Spleen (tissue), 7 donors: ENCODE results near the gene COL4A3.

ENCODE experiments used
- CTCF ChIP-seq, 11 experiments: fragments of 200-600 bp in 7 of 11; fragments of 450-650 bp in 4 of 11; sonication (generic) in 4 of 11; IDR thresholded peaks in 8 of 11; conservative IDR thresholded peaks in 3 of 11; 1 replicate in 7 of 11; 2 replicates in 4 of 11; pipeline versions ENCODE4 v1.4.0 to v1.8.0; 2016 to 2021; ENCODE audit warnings: antibody characterized with exemption in 11 of 11, inconsistent platforms in 4 of 11, mild to moderate bottlenecking in 1 of 11
- POLR2A ChIP-seq, 3 donors: fragments of 450-650 bp; IDR thresholded peaks; one replicate each; pipeline ENCODE4 v1.5.1; 2017; ENCODE audit warnings: antibody characterized with exemption in 3 of 3, mild to moderate bottlenecking in 1 of 3
- POLR2AphosphoS5 ChIP-seq, 3 donors: sonication (generic); formaldehyde crosslinking; IDR thresholded peaks; one replicate each; pipeline ENCODE4 v1.5.1; 2017; ENCODE audit warnings: antibody characterized with exemption in 3 of 3
- donor health status: DM: no; HTN: no; CAD: no; lungs with moderate emphysema.
- donor health status: DM: no; HTN: no; CAD: no.
- donor health status: DM: no; HTN: no; CAD: no.

- no peak for TF ChIP-seq POLR2A (IDR thresholded peaks at IDR 0.05)
- no peak for TF ChIP-seq POLR2AphosphoS5 (IDR thresholded peaks at IDR 0.05)
- no peak for TF ChIP-seq CTCF (IDR thresholded peaks at IDR 0.05 in 8 of 11, conservative IDR thresholded peaks at IDR 0.05 in 3 of 11)
These were observed 195.9 kb downstream of the COL4A3 start for GRCh38 chr2:227360351-227360750.
